ENCODE data around the gene MPV17. TPM values are rescaled to one million over a fixed set of nuclear protein-coding genes. Genes with fewer than 3 reads are reported as not detected.
A peak's percentile ranks its signal among the peaks of the same experiment; 100 is the strongest.
"Not testable (repeated sequence)": the region's sequence is repeated elsewhere in the genome, so short reads cannot be mapped to it uniquely, and the experiment has no call there.

Gene MPV17
- total and polyA plus RNA-seq, 2 donors: 46.2 to 89.2 TPM

DNA sequence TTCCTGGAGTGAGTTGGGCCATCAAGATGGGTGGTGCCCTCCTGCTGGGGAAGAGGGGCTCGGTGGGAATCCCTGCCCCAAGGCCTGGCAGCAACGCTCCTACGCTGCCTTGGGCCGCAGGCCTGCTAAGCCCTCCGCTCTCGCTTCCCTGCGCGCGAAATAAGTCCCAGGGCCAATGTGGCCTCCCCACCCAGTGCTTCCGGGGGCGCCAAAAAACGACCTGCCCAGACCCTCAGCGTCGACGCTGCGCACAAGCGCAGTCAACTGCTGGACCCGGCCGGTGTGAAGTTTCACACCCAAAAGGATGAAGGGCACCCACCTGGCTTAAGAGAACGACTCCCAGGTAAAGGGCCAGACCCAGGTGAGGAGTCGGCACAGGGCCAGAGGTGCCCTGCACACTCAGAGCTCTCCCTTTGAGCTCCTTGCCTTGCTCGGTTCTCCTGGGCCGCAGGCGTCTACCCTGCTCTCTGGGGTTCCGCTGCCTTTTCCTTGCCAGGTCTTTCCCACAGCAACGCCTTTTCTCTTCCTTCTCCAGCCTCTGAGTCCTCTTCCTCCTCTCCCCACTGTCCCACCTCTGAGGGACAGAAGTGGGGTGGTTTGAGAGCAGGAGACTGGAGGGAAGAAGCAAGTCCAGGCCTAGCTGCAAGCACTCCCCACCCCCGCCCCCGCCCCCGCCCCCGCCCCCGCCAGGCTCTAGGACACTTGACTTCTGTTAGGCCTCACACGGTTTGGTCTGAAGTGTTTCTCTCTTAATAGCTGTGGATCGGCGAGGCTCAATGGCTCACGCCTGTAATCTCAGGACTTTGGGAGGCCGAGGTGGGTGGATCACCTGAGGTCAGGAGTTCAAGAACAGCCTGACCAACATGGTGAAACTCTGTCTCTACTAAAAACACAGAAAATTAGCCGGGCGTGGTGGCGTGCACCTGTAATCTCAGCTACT is 47.4 kb downstream of the MPV17 start, which contains the start of gene DNAJC5G:
DNAJC5G (plus strand) TSS at position 223 of the 940 bp plus-strand sequence. CDS start 1,296 bp downstream, outside the sequence.
- Histone ChIP-seq H3K27ac (ENCODE audit: low read depth) (no peak within 1 kb of the TSS), H3K36me3 (ENCODE audit: insufficient read depth) (no peaks in the 10 kb centered on the region), H3K4me1 (ENCODE audit: insufficient read depth) (no peaks in the 10 kb centered on the region), H3K4me3 (ENCODE audit: low read depth, low read length) (no peak within 1 kb of the TSS)
- 80% methylated on average over 39 of the region's 39 CpGs for WGBS
- no peak for DNase-seq (ENCODE audit: extremely low spot score)

DNA sequence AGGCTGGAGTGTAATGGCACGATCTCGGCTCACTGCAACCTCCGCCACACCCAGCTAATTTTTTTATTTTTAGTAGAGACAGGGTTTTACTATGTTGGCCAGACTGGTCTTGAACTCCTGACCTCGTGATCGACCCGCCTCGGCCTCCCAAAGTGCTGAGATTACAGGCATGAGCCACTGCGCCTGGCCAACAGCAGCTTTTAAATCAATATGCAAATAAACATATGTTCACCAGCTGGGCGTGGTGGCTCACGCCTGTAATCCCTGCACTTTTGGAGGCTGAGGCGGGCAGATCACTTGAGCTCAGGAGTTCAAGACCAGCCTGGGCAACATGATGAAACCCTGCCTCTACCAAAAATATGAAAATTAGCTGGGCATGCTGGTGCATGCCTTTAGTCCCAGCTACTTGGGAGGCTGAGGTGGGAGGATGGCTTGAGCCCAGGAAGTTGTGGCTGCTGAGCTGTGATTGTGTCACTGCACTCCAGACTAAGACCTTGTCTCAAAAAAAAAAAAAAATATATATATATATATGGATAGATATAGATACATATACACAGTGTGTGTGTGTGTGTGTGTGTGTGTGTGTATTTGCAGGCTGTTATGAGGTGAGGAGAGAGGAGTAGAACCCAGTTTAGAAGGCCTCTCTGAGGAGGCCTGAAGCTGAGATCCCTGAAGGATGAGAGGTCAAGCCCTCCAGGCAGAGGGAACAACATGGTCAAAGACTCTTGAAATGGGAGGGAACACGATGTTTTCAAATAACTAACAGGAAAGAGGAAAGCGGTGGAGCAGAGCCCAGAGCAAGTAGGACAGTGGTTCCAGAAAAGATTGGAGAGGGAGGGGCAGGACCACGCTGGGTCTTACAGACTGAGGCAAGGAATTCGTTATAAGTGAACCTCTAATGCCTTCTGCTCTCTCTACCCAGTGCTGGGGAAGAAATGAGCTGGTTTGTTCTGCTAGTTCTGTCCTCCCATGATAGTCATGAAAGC is 50.1 kb downstream of the MPV17 start:
- H3K4me1 ChIP-seq (ENCODE audit: insufficient read depth); H3K36me3 ChIP-seq (ENCODE audit: insufficient read depth); DNase-seq (ENCODE audit: extremely low spot score); H3K4me3 ChIP-seq (ENCODE audit: low read depth, low read length); H3K27ac ChIP-seq (ENCODE audit: low read depth): not testable (repeated sequence)
- 71% methylated on average over 15 of the region's 15 CpGs for WGBS

DNA sequence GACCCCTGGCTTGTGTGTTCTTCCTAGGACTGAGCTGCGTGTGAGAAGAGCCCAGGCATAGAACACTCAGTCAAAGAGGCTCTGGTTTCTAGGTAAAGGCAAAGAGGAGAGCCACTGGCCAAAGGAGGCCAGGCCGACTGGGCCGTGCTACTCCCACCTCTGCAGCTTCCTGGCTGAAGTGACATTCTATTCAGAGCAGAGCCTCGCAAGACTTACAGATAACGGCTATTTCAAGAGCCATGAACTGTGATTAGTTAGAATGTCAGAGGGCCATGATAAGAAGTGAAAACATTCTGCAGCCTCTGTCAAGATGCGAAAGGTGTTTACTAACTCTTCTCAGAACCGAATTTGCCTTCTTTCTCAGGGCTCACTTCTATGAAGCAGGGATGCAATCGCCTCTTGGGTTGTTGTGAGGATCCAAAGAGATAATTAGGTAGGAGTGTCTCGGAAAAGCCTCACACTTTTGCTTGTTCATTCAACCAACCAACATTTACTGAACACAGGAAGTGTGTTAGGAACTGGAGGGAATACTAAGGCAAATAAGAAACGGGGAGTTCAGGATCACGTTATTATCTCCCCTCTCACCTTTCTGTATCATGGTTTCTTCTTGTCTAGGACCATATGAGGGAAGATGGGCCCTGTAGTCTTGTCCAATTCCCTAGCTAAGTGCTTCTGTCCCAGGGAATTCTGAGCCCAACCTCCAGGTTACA is 51.1 kb downstream of the MPV17 start:
- 50% methylated on average over 11 of the region's 11 CpGs for WGBS
- no peak for DNase-seq (ENCODE audit: extremely low spot score)
- no peak overlapping the region for H3K27ac ChIP-seq (ENCODE audit: low read depth)
- H3K4me3 ChIP-seq (ENCODE audit: low read depth, low read length): no peak overlapping the region
- H3K36me3 ChIP-seq (ENCODE audit: insufficient read depth): no peaks in the 10 kb centered on the region
- H3K4me1 ChIP-seq (ENCODE audit: insufficient read depth): no peaks in the 10 kb centered on the region

DNA sequence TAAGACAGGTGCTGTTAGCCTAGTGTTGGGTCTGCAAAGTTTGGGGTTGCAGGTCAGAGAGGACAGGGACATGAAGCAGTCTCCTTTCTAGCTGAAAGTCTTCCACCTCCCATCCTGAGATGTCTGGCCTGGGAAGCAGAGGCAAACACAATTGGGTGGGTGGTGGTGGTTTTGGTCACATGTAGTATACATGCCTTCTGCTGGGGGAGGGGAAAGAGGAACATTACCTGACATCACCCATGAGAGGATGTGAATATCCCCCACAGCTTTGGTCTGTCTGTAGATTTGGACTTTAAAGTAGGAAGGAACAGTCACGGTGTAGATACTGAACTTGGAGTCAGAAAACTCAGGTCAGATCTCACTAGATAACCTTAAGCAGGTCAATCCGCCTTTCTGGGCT is 52.2 kb downstream of the MPV17 start:
- 63% methylated on average over 2 of the region's 2 CpGs for WGBS
- Histone ChIP-seq H3K27ac (ENCODE audit: low read depth) (no peak overlapping the region), H3K4me3 (ENCODE audit: low read depth, low read length) (no peak overlapping the region), H3K4me1 (ENCODE audit: insufficient read depth) (no peaks in the 10 kb centered on the region), H3K36me3 (ENCODE audit: insufficient read depth) (no peaks in the 10 kb centered on the region)
- no peak for DNase-seq (ENCODE audit: extremely low spot score)

DNA sequence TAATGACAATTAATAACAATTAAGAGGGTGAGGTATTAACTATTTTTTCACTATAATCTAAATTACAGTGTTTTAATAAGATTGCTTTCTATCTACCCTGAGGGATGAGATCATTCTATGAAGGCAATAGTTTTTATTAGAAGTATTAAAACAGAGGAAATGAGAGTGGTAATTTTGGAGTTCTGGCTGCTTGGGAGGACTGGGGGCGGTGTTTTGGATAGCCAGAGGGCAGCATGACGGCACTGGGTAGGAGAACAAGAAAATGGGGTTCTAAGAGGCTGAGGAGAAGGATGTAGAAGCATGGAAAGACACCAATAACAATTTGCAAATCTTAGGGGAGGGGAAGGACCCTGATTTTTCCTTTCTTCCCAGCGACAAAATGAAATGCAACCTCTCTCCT is 52.8 kb downstream of the MPV17 start:
- no peak for DNase-seq (ENCODE audit: extremely low spot score)
- no peaks in the 10 kb centered on the region for H3K36me3 ChIP-seq (ENCODE audit: insufficient read depth)
- H3K27ac ChIP-seq (ENCODE audit: low read depth): no peak overlapping the region
- H3K4me3 ChIP-seq (ENCODE audit: low read depth, low read length): no peak overlapping the region
- H3K4me1 ChIP-seq (ENCODE audit: insufficient read depth): no peaks in the 10 kb centered on the region
- WGBS: 72% methylated on average over 3 of the region's 3 CpGs

DNA sequence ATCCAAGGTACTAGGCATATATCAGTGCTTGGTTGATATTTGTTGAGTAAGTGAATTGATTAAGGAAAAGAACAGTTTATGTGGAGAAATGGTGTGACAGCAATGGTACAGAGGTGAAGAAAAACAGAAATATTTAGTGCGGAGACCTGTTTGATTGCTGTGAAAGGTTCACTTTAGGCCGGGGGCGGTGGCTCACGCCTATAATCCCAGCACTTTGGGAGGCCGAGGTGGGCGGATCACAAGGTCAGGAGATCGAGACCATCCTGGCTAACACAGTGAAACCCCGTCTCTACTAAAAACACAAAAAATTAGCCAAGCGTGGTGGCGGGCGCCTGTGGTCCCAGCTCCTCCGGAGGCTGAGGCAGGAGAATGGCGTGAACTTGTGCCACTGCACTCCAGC is 54.6 kb downstream of the MPV17 start:
- not testable (repeated sequence) for DNase-seq (ENCODE audit: extremely low spot score); H3K27ac ChIP-seq (ENCODE audit: low read depth); H3K4me3 ChIP-seq (ENCODE audit: low read depth, low read length); H3K36me3 ChIP-seq (ENCODE audit: insufficient read depth); H3K4me1 ChIP-seq (ENCODE audit: insufficient read depth)
- WGBS: 90% methylated on average over 13 of the region's 13 CpGs

DNA sequence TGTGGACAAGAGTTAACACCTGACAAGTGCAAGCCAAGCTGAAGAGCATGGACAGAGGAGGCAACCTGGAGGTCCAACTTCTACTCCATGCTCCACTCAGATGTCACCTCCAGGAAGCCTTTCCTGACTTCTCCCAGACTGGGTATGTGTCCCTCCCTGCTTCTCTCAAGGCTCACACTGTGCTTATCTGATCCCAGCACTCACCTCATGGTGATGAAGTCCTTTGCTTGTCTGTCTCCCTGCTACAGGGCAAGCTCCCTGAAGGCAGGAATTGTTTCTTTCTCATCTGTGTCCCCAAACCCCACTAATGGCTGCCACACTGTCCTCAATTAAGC is 57.4 kb downstream of the MPV17 start:
- no peak overlapping the region for H3K4me3 ChIP-seq (ENCODE audit: low read depth, low read length)
- no peaks in the 10 kb centered on the region for H3K36me3 ChIP-seq (ENCODE audit: insufficient read depth)
- H3K27ac ChIP-seq (ENCODE audit: low read depth): no peak overlapping the region
- no peaks in the 10 kb centered on the region for H3K4me1 ChIP-seq (ENCODE audit: insufficient read depth)
- no peak for DNase-seq (ENCODE audit: extremely low spot score)

DNA sequence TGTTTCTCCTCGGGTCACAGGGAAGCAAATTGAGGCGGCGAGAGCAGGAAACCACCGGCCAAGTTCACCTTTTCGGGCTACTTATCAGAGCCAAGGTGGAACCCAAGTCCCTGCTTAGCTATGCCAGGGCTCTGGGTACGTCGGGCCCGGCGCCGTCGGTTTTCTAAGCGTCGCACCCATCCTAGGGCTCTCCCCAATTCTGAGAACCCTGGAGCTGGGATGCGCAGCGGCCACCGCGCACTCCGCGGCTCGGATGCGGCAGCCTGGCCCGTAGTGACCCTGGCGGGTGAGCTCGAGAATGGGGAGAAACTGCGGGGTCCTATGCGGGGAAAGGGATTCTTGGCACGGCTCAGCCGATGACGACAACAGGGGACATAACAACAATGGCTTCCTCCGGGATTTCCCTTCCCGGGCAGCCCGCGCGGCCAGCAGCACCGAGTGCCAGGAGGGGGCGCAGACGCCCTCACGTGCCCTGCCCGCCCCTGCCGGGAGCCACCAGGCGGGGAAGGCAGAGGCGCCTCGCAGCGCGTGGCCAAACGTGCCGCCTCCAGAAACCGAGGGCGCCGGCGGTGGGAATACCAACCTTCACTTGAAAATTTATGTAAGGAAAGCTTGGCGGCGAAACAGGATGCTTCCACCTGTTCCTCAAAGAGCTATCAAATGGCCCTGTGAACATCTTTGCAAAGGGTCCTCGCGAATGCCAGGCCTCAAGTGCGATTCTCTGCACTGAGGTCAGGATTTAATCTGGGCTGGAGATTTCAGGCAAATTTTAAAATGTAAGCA is 58.0 kb downstream of the MPV17 start:
- no peak overlapping the region for H3K4me3 ChIP-seq (ENCODE audit: low read depth, low read length)

DNA sequence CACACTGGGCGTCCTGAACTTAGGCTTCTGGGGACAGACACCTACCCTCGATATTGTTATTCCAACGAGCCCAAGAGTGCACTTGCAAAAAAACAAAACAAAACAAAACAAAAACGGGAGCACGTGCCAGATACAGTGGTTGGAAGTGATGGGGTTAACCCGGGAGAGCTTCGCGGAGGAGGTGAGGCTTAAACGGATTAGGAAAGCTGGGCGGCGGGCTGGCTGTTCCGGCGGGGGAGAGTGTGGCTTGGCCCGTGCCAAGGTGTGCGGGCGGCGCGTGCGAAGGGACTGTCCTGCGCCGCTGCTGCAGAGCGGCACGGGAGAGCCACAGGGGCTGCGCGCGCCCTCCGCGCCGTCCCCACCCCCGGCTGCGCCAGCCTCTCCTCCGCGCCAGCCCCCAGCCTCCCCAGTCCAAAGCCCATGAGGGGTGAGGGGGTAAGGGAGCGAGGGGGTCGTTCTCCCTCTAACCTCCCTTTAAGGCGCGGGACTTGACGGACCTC is 58.6 kb downstream of the MPV17 start:
- H3K27ac ChIP-seq (ENCODE audit: low read depth): no peak overlapping the region
- H3K4me3 ChIP-seq (ENCODE audit: low read depth, low read length): no peak overlapping the region
- DNase-seq (ENCODE audit: extremely low spot score): no peak
- H3K36me3 ChIP-seq (ENCODE audit: insufficient read depth): no peaks in the 10 kb centered on the region
- under 1% methylated on average over 38 of the region's 38 CpGs for WGBS
- H3K4me1 ChIP-seq (ENCODE audit: insufficient read depth): no peaks in the 10 kb centered on the region

More for the DNA sequence above, 58.0 kb downstream of the MPV17 start:
- H3K27ac ChIP-seq (ENCODE audit: low read depth): no peak overlapping the region
- no peaks in the 10 kb centered on the region for H3K36me3 ChIP-seq (ENCODE audit: insufficient read depth)
- no peaks in the 10 kb centered on the region for H3K4me1 ChIP-seq (ENCODE audit: insufficient read depth)
- DNase-seq (ENCODE audit: extremely low spot score): no peak
- WGBS: 3% methylated on average over 56 of the region's 56 CpGs

DNA sequence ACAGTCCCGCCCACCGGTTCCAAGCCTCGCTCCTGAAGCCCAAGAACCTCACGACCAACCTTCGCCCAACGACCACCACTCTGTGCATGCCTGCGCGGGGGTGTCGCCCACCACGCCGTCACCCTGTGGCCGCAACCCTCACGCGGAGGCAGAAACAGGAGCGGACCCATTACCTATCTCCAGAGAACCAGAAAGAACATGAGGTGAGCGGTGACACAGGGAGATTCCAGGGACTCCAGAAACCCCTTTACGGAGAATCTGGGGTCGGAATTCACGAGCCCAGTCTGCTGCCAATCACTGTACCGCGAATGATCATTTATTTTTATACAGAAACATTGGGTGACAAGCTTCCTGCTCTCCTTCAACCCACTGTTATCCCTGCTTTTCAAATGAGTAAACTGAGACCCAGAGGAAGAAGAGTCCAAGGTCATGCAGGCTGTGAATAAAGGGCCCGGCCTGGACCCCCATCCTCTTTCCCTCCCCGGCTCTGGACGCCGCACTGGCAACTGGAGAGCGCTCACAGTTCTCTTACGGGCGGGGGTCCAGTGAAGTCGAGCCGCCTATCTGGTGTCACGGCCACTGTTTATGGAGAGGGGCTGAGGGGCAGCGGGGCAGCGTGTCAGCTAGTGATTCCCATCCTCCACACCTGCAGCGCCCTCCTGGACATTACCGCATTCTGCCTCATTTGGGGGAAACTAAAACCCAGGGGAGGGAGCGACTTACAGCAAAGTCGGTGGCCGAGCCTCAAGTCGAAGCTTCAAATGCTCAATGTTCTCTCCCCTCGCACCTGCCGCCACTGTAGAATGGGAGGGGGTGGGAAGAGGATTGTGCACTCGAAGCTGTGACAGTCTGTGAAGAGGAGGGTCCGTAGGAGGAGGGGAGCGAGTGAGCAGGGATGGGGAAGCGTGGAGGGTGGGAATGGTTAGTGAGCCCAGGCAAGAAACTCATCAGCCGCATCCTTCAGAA is 59.3 kb downstream of the MPV17 start:
- Histone ChIP-seq H3K4me1 (ENCODE audit: insufficient read depth) (no peaks in the 10 kb centered on the region), H3K4me3 (ENCODE audit: low read depth, low read length) (peak overlapping the region; percentile 46), H3K27ac (ENCODE audit: low read depth) (no peak overlapping the region), H3K36me3 (ENCODE audit: insufficient read depth) (no peaks in the 10 kb centered on the region)
- WGBS: 1% methylated on average over 46 of the region's 46 CpGs
- no peak for DNase-seq (ENCODE audit: extremely low spot score)

DNA sequence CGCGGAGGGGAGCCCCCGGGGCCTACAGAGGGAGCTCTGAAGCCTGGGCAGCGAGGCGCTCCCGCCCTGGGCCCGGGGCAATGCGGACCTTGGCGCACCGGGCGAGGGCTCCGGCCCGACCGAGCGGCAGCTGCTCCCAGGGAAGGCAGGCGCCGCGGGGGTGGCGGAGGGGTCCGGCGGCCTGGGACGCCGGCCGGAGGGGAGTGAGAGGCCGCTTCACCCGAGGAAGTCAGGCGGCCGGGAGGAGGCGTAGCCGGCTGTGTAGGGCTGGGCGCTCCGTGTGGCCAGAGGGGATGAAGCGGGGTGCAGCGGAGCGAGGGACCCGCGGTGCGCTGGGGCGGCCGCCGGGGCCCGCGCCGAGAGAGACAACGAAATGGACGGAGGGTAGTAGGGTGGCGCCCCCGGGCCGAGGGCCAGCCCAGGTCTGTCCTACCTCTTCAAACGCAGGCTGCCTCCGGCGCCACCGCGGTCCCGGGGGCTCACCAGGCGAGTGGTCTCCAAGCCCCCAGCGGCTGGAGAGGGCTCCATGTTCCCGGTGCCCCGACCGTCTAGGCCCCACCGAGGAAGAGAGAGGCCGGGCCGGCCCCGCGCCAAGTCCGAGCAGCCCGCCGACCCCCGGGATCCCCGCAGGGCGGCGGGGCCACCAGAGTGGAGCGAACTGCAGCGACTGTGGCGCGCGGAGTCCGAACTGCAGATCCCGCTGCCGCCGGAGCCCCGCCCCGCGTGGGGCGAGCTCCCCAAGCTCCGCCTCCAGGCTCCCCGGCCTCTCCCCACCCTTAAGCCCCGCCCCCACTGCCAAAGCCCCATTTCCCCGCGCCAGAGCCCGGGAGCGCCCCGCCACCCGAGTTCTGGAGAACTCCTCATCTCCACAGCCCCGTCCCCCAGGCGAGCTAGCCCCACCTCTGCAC is 60.3 kb downstream of the MPV17 start, which contains the start of gene SLC30A3:
SLC30A3 (minus strand) TSS at position 669 of the 908 bp plus-strand sequence; CDS start at position 528, 141 bp downstream.
- Histone ChIP-seq H3K4me3 (ENCODE audit: low read depth, low read length) (peak within 1 kb of the TSS; percentile 46), H3K4me1 (ENCODE audit: insufficient read depth) (no peaks in the 10 kb centered on the region), H3K27ac (ENCODE audit: low read depth) (no peak within 1 kb of the TSS), H3K36me3 (ENCODE audit: insufficient read depth) (no peaks in the 10 kb centered on the region)
- WGBS: 1% methylated on average over 96 of the region's 96 CpGs
- DNase-seq (ENCODE audit: extremely low spot score): no peak
